HG02852 (cell line): ENCODE results near the gene PARD3.
"Not testable (repeated sequence)": the region's sequence is repeated elsewhere in the genome, so short reads cannot be mapped to it uniquely, and the experiment has no call there.

Experiments
- ATAC-seq: cut with Tn5 transposase; IDR thresholded peaks from one replicate; pipeline ENCODE4 v1.9.1; 2021; ENCODE audit warnings: mild to moderate bottlenecking, moderate library complexity; ENCODE audit not compliant: unreplicated experiment

The PARD3 gene

GRCh38 chr10:34290412-34291081, 524.5 kb downstream of the PARD3 start:
- no peak for ATAC-seq

- ATAC-seq: no peak
Observed at GRCh38 chr10:34288634-34289033, 526.5 kb downstream of the PARD3 start.

GRCh38 chr10:34286136-34286739, 528.9 kb downstream of the PARD3 start:
- ATAC-seq: no peak

- no peak for ATAC-seq
Observed at GRCh38 chr10:34281661-34282582, 533.2 kb downstream of the PARD3 start.

DNA sequence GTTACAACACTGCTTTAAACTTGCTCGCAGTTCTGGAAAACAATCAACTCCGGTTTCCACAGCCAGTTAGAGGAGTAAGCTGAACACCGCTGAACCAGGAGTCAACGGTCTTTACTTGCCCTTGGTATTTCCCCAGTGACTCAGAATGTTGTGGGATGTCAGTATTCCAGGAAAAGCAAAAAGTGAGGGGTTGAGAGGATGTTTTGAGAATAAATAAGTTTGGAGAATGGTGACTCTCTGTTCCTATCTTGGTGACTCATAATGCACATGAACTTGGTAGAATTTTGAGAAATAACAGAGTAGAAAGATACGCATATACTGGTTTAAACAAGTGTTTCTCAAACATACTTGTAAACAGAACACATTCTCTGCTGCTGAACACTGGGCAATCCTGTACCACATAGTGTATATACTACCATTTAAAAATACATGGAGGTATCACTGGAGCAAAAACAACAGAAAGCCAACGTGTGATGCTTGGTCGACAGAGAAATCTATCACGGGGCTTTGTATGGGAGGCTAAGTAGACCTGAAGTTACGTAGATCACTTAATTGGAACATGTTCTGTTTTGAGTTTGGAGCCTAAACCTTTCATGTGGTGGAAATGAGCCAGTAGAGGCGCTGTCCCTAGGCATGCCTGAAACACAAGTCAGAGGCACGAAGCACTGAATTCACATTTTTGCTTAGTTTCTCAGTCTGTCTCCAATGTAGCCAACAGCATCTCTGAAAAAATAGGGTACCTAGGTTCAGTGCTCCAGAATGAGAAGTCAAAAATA, 534.3 kb downstream of the PARD3 start:
- ATAC-seq: no peak

DNA sequence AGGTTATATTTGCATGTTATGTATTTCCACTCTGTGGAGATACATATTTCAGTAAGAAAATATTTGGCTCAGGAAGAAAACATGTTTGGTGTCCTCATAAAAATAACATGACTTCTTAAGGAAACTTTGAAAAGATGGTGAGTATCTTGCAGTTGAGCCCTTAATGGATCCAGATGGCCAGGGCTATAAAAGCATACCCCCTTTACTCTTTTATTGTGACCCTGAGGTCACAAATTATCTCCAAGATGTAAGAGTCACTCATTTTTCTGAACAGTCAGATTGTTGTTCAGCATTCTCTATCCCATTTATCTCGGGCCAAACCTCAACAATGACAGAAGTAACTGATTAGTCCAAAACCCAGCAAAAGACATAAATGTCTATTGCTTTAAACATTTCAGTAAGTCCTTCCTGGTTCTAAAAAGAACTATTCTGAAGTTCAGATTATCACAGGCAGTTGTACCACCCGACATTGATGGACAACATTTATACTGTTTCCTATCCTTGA, 539.4 kb downstream of the PARD3 start:
- ATAC-seq: no peak

DNA sequence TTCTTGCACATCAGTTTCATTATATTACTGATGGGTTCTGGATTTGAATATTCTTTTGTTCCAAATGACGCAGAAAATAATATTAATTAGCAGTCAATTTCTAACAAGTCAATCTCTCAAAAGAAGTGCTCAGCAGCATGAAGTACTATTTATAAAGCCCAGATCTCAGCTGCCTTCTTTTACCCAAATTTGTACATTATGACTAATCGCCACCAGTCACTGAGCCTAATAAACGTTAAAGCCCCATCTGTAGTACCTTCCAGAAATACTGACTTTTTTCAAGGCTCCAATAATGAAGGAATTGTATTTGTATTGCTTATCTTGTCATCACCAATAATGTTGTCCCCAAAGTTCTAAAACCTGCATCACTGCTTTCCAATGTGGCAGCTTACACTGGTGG, 540.2 kb downstream of the PARD3 start:
- ATAC-seq: no peak

DNA sequence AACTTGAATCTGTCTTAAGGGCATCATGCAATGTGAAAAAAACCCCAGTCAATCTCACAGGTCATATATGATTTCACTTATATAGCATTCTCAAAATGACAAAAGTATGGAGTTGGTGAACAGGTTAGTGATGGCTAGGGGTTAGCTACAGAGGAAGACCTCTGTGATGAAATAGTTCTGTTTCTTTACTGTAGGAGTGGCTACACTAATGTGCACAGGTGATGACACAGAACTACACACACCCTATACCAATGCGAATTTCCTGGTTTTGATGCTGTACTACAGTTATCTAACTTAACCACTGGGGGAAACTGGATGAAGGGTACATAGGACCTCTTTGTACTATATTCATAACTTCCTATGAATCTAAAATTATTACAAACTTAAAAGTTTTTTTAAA, 541.8 kb downstream of the PARD3 start:
- no peak for ATAC-seq

DNA sequence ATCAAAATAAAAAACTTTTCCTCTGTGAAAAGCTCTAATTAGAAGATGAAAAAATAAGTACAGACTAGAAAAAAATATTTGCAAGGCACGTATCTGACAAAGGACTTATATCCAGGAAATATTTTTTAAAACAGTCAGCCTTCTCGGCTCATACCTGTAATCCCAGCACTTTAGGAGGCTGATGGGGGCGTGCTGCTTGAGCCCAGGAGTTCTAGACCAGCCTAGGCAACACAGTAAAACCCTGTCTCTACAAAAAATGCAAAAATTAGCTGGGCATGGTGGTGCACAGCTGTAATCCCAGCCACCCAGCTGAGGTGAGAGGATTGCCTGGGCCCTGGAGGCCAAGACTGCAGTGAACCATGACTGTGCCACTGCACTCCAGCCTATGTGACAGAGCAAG, 542.8 kb downstream of the PARD3 start:
- no peak for ATAC-seq

- ATAC-seq: not testable (repeated sequence)
Observed at GRCh38 chr10:34268410-34268809, 546.7 kb downstream of the PARD3 start.

DNA sequence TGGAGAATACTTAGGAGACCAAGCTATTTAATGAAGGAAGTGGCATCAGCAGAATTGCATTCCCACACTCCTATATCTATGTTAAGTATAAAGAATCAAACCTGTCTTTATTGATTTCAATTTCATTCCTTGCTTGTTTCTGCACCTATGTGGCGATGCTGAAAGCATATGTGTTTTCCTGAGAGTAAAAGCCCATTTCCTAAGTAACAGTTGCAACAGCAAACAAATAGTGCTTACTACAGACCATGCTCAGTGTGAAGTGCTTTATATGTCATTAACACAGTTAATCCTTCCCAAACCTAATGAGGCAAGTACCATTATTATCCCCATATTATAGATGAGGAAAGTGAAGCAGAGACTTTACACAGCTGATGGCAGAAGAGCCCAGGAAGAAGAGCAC, 552.1 kb downstream of the PARD3 start:
- ATAC-seq: no peak

DNA sequence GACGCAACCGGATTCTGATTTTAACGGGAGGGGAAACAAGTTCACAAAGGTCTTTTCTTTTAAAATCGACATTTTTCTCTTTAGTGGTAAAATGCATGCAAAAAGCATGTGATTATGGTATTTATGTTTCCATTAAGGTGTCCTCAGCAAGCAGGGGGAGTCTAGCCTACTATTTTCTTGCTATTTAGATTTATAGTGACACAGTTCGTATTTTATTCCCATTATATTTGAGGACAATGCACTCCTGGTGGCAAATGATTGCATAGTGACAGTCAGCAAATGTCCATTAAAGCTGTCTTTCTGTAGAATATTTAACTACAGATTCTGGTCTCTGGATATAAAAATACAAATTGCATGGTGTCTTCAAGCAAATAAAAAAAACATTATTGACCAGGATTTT, 554.2 kb downstream of the PARD3 start:
- ATAC-seq: no peak

- ATAC-seq: no peak
Observed at GRCh38 chr10:34256216-34256615, 558.9 kb downstream of the PARD3 start.

GRCh38 chr10:34255035-34255434, 560.1 kb downstream of the PARD3 start:
- ATAC-seq: no peak

GRCh38 chr10:34254596-34254995, 560.5 kb downstream of the PARD3 start:
- no peak for ATAC-seq

DNA sequence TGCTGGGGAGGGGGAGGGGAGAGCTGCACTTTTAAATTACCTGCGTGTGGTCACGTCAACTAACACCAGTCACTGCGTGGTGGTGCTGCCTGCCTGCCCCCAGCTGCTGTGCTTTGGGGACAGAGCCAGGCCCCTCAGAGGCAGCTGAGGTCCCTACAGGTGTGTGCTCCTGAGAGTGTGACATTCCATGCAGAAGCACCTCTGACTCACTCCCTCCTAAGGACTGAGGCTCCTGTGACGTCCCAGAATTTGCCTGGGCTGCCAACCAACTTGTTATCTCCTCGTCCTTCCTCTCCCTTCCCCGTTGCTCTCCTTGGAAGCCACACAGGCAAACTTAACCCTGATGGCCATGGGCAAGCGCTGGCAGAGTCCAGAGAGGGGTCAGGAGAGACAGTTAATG, 563.0 kb downstream of the PARD3 start:
- ATAC-seq: no peak

DNA sequence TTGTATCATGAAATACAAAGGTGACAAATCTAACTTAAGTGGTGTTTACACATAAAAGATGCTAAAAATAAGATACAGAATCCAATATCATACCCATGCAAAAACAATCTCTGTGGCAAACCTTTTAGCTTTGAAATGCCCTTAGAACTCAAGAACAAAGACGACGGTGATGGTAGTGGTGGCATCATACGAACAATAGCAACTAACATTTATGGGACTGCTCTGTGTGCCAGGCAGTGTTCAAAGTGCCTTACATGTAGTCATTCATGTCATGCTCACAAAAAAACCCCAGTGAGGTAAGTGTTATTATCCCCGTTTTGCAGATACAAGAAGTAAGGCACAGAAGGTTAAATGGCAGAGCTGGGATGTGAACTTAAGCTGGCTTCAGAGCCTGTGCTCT, 563.9 kb downstream of the PARD3 start:
- ATAC-seq: no peak

DNA sequence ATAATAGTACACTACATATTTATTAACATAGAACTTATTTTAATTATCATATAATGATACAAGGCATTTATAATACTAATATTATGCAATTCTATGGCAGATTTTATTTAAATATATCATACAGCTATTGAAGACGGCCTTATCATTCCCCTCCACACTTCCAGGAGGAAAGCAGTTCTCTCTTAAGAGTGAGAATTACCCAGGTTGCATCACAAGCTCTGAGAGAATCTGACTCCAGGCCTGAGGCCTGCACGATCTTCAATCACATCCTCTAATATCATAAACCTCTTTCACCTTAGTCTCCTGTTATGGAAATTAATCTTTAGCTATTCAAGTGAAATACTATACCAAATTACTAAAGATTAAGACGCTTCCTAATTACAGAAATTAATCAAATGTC, 564.4 kb downstream of the PARD3 start:
- ATAC-seq: no peak

- ATAC-seq: no peak
Observed at GRCh38 chr10:34249634-34250033, 565.5 kb downstream of the PARD3 start.

GRCh38 chr10:34247560-34247959, 567.5 kb downstream of the PARD3 start:
- ATAC-seq: no peak
